Gastrocnemius medialis (tissue), 4 donors: Measurements from ENCODE around the gene THADA. TPM values are rescaled to one million over a fixed set of nuclear protein-coding genes. Genes with fewer than 3 reads are reported as not detected.

Source experiments
- ATAC-seq, 2 donors: fragments of 150-250 bp; one replicate each; pipeline ENCODE4 v1.9.1; 2016
- DNase-seq, 2 donors: peaks; one replicate each; pipeline ENCODE4 v3.0.0-alpha.2; 2019
- H3K27ac ChIP-seq, 4 donors: fragments of 200-600 bp; sonication (generic); 1 replicate in 1 of 4; 2 replicates in 3 of 4; pipeline ENCODE4 v1.5.1; 2016 to 2018; ENCODE audit warnings: mild to moderate bottlenecking in 2 of 4, moderate library complexity in 1 of 4
- H3K27me3 ChIP-seq, 3 donors: fragments of 200-600 bp; sonication (generic) in 2 of 3; 1 replicate in 1 of 3; 2 replicates in 2 of 3; pipeline versions ENCODE4 v1.5.1 to v1.6.0; 2016 to 2019; ENCODE audit warnings: mild to moderate bottlenecking in 1 of 3, moderate library complexity in 1 of 3
- H3K36me3 ChIP-seq, 2 donors: fragments of 200-600 bp; sonication (generic) in 1 of 2; one replicate each; pipeline ENCODE4 v1.5.1; 2017 to 2018
- H3K4me1 ChIP-seq, 2 donors: fragments of 200-600 bp; sonication (generic) in 1 of 2; one replicate each; pipeline ENCODE4 v1.5.1; 2016 to 2017; ENCODE audit warnings: mild to moderate bottlenecking in 2 of 2
- H3K4me3 ChIP-seq, 4 donors: fragments of 200-600 bp; sonication (generic) in 3 of 4; 1 replicate in 1 of 4; 2 replicates in 3 of 4; pipeline ENCODE4 v1.5.1; 2016 to 2019; ENCODE audit warnings: mild to moderate bottlenecking in 2 of 4
- H3K9me3 ChIP-seq, 3 donors: fragments of 200-600 bp; sonication (generic) in 2 of 3; 1 replicate in 1 of 3; 2 replicates in 2 of 3; pipeline ENCODE4 v1.5.1; 2016 to 2019
- CTCF ChIP-seq, 5 experiments: fragments of 450-650 bp in 3 of 5; fragments of 200-600 bp in 2 of 5; sonication (generic) in 2 of 5; IDR thresholded peaks in 4 of 5; conservative IDR thresholded peaks in 1 of 5; 1 replicate in 4 of 5; 2 replicates in 1 of 5; pipeline ENCODE4 v1.5.1; 2016 to 2019; ENCODE audit warnings: antibody characterized with exemption in 5 of 5, mild to moderate bottlenecking in 3 of 5, moderate library complexity in 3 of 5
- POLR2A ChIP-seq, 2 donors: fragments of 450-650 bp; IDR thresholded peaks; one replicate each; pipeline ENCODE4 v1.6.1; 2017; ENCODE audit warnings: antibody characterized with exemption in 2 of 2, mild to moderate bottlenecking in 2 of 2, moderate library complexity in 2 of 2
- in situ Hi-C, 4 donors: fragments of 200-750 bp; cut with MboI; loops; one replicate each; pipeline versions ENCODE4 v1.15.0 to v1.8.0; 2017; ENCODE audit warnings: low sequenced_read_pairs in 4 of 4
- intact Hi-C: fragments of 100-400 bp; cut with DNase I; formaldehyde crosslinking; loops from one replicate; pipeline ENCODE4 v1.15.1; 2023; ENCODE audit warnings: low total_unique reads
- total RNA-seq, 4 donors: library from RNA; depleted of rRNA; stranded (reverse); fragments of >200 nt; gene quantifications; one replicate each; pipeline versions ENCODE4 v1.1.0 to v1.2.3, GENCODE V29; 2016

The THADA gene
- total RNA-seq, 4 donors from 2014 or later: 13.6 to 19.0 (median 16.2) TPM

GRCh38 chr2:43585708-43586107 lies 10.1 kb downstream of the THADA start:
- Histone ChIP-seq H3K4me1 (no peaks in the 10 kb centered on the region), H3K9me3 (no peaks in the 10 kb centered on the region), H3K4me3 (no peak overlapping the region), H3K27ac (no peak overlapping the region), H3K36me3 (peaks cover 6 to 70% of the 10 kb centered on the region in 2 donors), H3K27me3 (no peaks in the 10 kb centered on the region)
- ATAC-seq: no peak
- TF ChIP-seq POLR2A (IDR thresholded peaks at IDR 0.05) (no peak), CTCF (IDR thresholded peaks at IDR 0.05 in 4 of 5, conservative IDR thresholded peaks at IDR 0.05 in 1 of 5) (no peak)
- intact Hi-C loops: no loop called here
- no peak for DNase-seq
- in situ Hi-C loops: no loop called here

- H3K4me3 ChIP-seq: no peak overlapping the region
- peaks cover 0 to 6% of the 10 kb centered on the region in 2 donors for H3K4me1 ChIP-seq
- H3K9me3 ChIP-seq: no peaks in the 10 kb centered on the region
- in situ Hi-C loops (loop anchor here in 2 of 4 donors (10.0 kb wide), 1 partner anchor 755 kb away; no protein-coding TSS in a partner anchor), intact Hi-C loops (loop anchor here (5.0 kb wide), 1 partner anchor 632 kb away; no protein-coding TSS in a partner anchor)
- no peak overlapping the region for H3K27ac ChIP-seq
- ATAC-seq (no peak), DNase-seq (no peak)
- peaks cover 3 to 67% of the 10 kb centered on the region in 2 donors for H3K36me3 ChIP-seq
- TF ChIP-seq CTCF (IDR thresholded peaks at IDR 0.05 in 4 of 5, conservative IDR thresholded peaks at IDR 0.05 in 1 of 5) (no peak), POLR2A (IDR thresholded peaks at IDR 0.05) (no peak)
- H3K27me3 ChIP-seq: no peaks in the 10 kb centered on the region
These were observed 16.4 kb downstream of the THADA start for GRCh38 chr2:43579275-43579981.

GRCh38 chr2:43576981-43577892 lies 18.6 kb downstream of the THADA start:
- Histone ChIP-seq H3K27ac (no peak overlapping the region), H3K4me1 (peaks cover 0 to 6% of the 10 kb centered on the region in 2 donors), H3K36me3 (peaks cover 3 to 72% of the 10 kb centered on the region in 2 donors), H3K4me3 (no peak overlapping the region), H3K9me3 (no peaks in the 10 kb centered on the region), H3K27me3 (no peaks in the 10 kb centered on the region)
- DNase-seq (no peak), ATAC-seq (peak in 1 of 2 donors; percentile 27)
- TF ChIP-seq POLR2A (IDR thresholded peaks at IDR 0.05) (no peak), CTCF (IDR thresholded peaks at IDR 0.05 in 4 of 5, conservative IDR thresholded peaks at IDR 0.05 in 1 of 5) (peak in 4 of 5 experiments; percentile 33 to 75 (median 54))
- in situ Hi-C loops (loop anchor here in 2 of 4 donors (10.0 kb wide), 1 partner anchor 752 kb away; no protein-coding TSS in a partner anchor), intact Hi-C loops (loop anchor here (1.0 to 5.0 kb wide), 2 partner anchors 630 to 750 kb away; no protein-coding TSS in a partner anchor)

- in situ Hi-C loops: loop anchor here (10.0 to 25.0 kb wide), 2 partner anchors 735 to 747 kb away; no protein-coding TSS in a partner anchor
These were observed 23.6 kb downstream of the THADA start for GRCh38 chr2:43572244-43572643.

More at GRCh38 chr2:43572244-43572643, 23.6 kb downstream of the THADA start:
- intact Hi-C loops: no loop called here
- Histone ChIP-seq H3K4me3 (no peak overlapping the region), H3K4me1 (peaks cover 0 to 5% of the 10 kb centered on the region in 2 donors), H3K27ac (no peak overlapping the region), H3K36me3 (peaks cover 0 to 69% of the 10 kb centered on the region in 2 donors), H3K27me3 (no peaks in the 10 kb centered on the region), H3K9me3 (no peaks in the 10 kb centered on the region)
- TF ChIP-seq POLR2A (IDR thresholded peaks at IDR 0.05): no peak
- no peak for TF ChIP-seq CTCF (IDR thresholded peaks at IDR 0.05 in 4 of 5, conservative IDR thresholded peaks at IDR 0.05 in 1 of 5)
- DNase-seq (no peak), ATAC-seq (no peak)
